Choroid plexus epithelial cell (primary cell): ENCODE data around the gene ABHD4.
"Not testable (repeated sequence)": the region's sequence is repeated elsewhere in the genome, so short reads cannot be mapped to it uniquely, and the experiment has no call there.

Experiments used
- DNase-seq: peaks from one replicate; pipeline ENCODE4 v3.0.0-alpha.2; 2010; ENCODE audit warnings: low read depth
- H3K4me3 ChIP-seq: 2 replicates; pipeline ENCODE4 v1.5.1; 2011; ENCODE audit warnings: low read depth, mild to moderate bottlenecking, control low read depth, low read length, moderate library complexity
- TF ChIP-seq, protein P1 (sequence below): conservative IDR thresholded peaks from 2 replicates; pipeline ENCODE4 v1.5.1; 2011; ENCODE audit warnings: low read depth, mild to moderate bottlenecking, control low read depth, inconsistent platforms, low read length, moderate library complexity

Gene ABHD4

GRCh38 chr14:22553445-22553844 lies 44.7 kb upstream of the ABHD4 start:
- H3K4me3 ChIP-seq: no peak overlapping the region
- DNase-seq: no peak
- TF ChIP-seq, protein P1, sequence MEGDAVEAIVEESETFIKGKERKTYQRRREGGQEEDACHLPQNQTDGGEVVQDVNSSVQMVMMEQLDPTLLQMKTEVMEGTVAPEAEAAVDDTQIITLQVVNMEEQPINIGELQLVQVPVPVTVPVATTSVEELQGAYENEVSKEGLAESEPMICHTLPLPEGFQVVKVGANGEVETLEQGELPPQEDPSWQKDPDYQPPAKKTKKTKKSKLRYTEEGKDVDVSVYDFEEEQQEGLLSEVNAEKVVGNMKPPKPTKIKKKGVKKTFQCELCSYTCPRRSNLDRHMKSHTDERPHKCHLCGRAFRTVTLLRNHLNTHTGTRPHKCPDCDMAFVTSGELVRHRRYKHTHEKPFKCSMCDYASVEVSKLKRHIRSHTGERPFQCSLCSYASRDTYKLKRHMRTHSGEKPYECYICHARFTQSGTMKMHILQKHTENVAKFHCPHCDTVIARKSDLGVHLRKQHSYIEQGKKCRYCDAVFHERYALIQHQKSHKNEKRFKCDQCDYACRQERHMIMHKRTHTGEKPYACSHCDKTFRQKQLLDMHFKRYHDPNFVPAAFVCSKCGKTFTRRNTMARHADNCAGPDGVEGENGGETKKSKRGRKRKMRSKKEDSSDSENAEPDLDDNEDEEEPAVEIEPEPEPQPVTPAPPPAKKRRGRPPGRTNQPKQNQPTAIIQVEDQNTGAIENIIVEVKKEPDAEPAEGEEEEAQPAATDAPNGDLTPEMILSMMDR: no peak

DNA sequence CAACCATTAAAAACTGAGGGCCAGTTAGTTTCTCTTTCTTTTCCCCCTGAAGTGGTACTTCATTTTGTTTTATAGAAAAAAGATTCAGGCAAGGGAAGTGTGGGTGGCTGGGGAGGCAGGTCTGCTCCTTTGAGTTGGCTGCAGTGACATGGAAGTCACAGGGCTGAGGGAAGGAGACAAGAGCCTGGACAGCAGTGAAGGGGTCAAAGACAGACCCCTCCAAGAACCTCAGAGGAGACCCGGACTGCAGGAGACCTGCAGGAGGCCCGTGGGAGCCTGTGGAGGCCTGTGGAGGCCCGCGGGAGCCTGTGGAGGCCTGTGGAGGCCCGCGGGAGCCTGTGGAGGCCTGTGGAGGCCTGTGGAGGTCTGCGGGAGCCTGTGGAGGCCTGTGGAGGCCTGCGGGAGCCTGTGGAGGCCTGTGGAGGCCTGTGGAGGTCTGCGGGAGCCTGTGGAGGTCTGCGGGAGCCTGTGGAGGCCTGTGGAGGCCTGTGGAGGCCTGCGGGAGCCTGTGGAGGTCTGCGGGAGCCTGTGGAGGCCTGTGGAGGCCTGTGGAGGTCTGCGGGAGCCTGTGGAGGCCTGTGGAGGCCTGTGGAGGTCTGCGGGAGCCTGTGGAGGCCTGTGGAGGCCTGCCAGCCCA lies 44.1 kb upstream of the ABHD4 start:
- H3K4me3 ChIP-seq, DNase-seq: not testable (repeated sequence)

GRCh38 chr14:22554498-22555383 lies 43.4 kb upstream of the ABHD4 start:
- DNase-seq: no peak
- H3K4me3 ChIP-seq: no peak overlapping the region
- TF ChIP-seq, protein P1: no peak

GRCh38 chr14:22555384-22556011 lies 42.6 kb upstream of the ABHD4 start:
- DNase-seq: no peak

DNA sequence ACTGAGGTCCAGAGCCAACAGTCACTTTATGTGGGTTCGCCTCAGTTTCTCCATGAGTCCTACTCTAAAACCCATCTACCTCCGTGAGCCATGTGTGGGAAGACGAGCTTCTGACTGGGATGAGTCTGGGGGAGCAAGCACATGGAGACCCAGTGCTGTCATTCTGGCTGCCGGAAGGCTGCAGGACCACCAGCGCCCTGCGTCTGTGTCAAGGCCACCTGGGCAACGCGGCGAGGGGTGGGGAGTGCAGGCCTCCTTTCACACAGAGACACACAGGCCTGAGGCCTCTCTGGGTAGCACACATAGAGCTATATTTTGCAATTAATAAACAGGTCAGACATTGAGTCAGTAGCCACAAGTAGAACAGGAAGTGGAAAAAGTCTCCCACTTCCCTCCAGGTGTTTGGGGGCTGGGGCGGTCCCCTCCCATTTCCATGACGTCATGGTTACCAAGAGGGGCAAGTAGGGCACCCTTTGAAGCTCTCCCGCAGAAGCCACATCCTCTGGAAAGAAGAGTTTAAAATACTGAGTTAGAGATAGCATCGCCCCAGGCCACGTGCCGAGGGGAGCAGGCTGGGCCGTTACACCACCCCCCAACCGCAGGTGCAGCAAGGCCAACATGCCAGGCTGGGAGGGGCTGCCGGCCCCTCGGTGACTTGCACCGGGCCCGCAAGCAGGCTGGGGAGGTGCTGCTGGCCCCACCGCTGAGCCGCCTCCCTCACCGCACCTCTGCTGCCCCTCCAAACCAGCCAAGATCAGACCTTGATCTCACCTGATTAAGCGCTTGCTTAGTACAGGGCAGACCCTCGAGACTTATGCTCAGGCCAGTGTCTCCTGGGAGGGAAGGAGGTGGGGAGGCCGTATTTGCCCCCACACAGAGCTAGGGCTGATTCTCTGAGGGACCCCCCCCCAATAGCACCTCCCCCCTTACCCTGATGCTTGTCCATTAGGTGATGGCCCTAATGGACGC lies 41.8 kb upstream of the ABHD4 start:
- H3K4me3 ChIP-seq: no peak overlapping the region
- peak; percentile 93 for DNase-seq
- TF ChIP-seq, protein P1: no peak

More at GRCh38 chr14:22555384-22556011, 42.6 kb upstream of the ABHD4 start:
- TF ChIP-seq, protein P1: no peak
- no peak overlapping the region for H3K4me3 ChIP-seq

DNA sequence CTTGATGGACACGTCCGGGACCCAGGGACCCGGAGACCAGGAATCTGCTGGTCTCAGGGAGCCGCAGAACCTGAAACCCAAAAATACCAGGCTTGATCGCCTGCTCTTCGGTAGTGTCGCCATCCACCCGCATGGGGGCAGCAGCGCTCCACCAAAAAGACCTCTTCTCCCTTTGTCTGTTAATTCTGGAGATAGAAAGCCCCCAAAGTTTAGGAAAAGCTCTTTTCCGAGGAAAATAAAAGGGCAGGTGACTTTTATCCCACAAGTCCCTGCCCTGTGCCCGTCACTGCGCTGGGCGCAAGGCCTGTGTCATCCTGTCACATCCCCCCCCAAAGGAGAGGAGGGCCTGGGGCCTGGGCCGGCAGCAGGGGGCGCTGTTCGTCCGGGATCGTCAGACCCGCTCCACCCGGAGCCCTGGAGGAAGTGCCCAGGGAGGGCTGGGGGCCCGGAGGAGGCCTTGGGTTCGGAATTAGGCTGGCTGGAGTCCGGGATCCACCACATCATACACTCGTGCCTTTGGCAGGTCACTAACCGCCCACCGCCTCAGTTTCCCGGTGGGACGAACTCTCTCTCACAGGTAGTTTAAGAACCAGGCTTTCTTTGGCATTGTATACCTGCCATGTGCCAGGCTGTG lies 41.0 kb upstream of the ABHD4 start:
- peak; percentile 81 for DNase-seq
- TF ChIP-seq, protein P1: peak; percentile 83
- peak overlapping the region; percentile 46 for H3K4me3 ChIP-seq
